Measurements from ENCODE around the gene SRRM5. TPM values are rescaled to one million over a fixed set of nuclear protein-coding genes. Genes with fewer than 3 reads are reported as not detected.

Gene SRRM5
- total RNA-seq, 1 donor from 2014 or later = 0.46 TPM

DNA sequence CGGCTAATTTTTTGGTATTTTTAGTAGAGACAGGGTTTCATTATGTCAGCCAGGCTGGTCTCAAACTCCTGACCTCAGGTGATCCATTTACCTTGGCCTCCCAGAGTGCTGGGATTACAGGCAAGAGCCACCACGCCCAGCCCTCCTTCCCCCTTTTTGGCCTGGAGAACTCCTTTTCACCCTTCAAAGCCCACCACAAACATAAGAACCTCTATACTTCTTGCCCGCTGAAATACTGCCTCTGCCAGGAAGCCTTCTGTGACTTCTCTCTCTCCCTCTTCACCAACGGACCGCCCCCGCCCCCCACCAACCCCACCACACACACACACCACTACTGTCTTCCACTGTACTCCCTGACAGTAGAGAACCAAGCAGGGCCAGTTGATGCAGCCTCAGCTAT is 5.1 kb downstream of the SRRM5 start:
- DNase-seq (ENCODE audit: low read depth) = no peak
- no peaks in the 10 kb centered on the region for H3K27me3 ChIP-seq (ENCODE audit: control insufficient read depth, insufficient read depth, low read length)
- TF ChIP-seq, protein P1, sequence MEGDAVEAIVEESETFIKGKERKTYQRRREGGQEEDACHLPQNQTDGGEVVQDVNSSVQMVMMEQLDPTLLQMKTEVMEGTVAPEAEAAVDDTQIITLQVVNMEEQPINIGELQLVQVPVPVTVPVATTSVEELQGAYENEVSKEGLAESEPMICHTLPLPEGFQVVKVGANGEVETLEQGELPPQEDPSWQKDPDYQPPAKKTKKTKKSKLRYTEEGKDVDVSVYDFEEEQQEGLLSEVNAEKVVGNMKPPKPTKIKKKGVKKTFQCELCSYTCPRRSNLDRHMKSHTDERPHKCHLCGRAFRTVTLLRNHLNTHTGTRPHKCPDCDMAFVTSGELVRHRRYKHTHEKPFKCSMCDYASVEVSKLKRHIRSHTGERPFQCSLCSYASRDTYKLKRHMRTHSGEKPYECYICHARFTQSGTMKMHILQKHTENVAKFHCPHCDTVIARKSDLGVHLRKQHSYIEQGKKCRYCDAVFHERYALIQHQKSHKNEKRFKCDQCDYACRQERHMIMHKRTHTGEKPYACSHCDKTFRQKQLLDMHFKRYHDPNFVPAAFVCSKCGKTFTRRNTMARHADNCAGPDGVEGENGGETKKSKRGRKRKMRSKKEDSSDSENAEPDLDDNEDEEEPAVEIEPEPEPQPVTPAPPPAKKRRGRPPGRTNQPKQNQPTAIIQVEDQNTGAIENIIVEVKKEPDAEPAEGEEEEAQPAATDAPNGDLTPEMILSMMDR (IDR thresholded peaks at IDR 0.05; ENCODE audit: insufficient read depth, low read length, poor library complexity, severe bottlenecking) = no peak
- H3K4me3 ChIP-seq (ENCODE audit: low read depth, low read length) = no peak overlapping the region
- H3K36me3 ChIP-seq (ENCODE audit: control insufficient read depth, insufficient read depth, low read length) = no peaks in the 10 kb centered on the region

DNA sequence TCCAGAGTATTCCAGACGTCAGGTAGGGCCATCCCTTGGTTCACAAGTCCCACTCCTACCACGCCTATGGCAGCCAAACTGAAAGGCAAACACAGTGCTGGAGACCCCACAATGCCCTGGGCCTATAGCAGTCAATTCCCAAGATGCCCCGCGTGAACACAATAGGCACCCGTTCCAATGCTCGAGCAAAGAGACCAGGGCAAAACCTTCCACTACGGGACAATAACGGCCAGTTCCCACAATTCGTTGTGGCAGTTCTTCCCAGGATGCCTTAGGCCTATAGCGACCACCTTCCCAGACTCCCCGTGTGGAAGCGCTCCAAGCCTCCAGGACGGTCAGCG is 7.0 kb downstream of the SRRM5 start:
- TF ChIP-seq, protein P1 (IDR thresholded peaks at IDR 0.05; ENCODE audit: insufficient read depth, low read length, poor library complexity, severe bottlenecking) = no peak
- peak overlapping the region; percentile 70 for H3K4me3 ChIP-seq (ENCODE audit: low read depth, low read length)
- H3K27me3 ChIP-seq (ENCODE audit: control insufficient read depth, insufficient read depth, low read length) = no peaks in the 10 kb centered on the region
- no peak for DNase-seq (ENCODE audit: low read depth)
- H3K36me3 ChIP-seq (ENCODE audit: control insufficient read depth, insufficient read depth, low read length) = no peaks in the 10 kb centered on the region

DNA sequence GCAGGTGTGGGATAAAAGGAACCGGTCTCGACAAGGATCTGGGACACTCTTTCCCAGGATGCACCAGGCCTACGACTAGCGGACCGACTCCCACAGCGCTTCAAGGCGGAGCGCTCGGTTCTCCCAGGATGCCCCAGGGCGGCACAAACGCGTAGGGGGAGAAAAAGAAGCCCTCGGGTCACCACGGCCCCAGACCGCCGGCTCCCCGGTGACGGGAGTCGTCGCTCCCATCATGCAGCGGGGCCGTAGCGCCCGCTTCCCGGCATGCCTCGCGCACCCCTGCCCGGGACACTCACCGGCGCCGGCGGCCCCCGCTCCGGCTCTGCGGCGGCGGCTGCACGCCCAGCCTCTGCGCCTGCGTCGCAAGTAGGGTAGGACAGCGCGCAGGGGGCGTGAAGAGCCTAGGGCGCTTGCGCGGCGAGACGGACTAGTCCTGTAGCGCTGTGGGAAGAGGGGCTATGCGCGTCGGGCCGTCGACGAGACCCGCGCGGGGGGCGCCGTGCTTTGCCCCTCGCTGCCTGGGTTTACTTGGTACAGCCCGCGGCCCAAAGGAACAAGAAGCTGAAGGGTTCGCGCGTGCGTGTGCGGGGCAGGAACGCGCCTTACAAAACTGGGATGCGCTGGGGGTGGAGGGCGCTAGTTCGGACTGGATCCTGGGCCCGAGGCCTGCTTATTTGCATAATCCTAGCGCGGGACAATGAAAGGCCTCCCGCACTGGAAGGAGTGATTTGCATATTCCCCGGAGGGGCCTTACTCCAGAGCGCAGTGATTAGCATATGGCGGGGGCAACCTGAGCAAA is 7.6 kb downstream of the SRRM5 start, which contains the start of gene ZNF428:
ZNF428 (minus strand) TSS at position 368 of the 799 bp plus-strand sequence. CDS start 5,325 bp downstream, outside the sequence.
- DNase-seq (ENCODE audit: low read depth) = peak; percentile 49
- Histone ChIP-seq H3K36me3 (ENCODE audit: control insufficient read depth, insufficient read depth, low read length) (no peaks in the 10 kb centered on the region), H3K27me3 (ENCODE audit: control insufficient read depth, insufficient read depth, low read length) (no peaks in the 10 kb centered on the region), H3K4me3 (ENCODE audit: low read depth, low read length) (peak within 1 kb of the TSS; percentile 70)
- TF ChIP-seq, protein P1 (IDR thresholded peaks at IDR 0.05; ENCODE audit: insufficient read depth, low read length, poor library complexity, severe bottlenecking) = no peak

DNA sequence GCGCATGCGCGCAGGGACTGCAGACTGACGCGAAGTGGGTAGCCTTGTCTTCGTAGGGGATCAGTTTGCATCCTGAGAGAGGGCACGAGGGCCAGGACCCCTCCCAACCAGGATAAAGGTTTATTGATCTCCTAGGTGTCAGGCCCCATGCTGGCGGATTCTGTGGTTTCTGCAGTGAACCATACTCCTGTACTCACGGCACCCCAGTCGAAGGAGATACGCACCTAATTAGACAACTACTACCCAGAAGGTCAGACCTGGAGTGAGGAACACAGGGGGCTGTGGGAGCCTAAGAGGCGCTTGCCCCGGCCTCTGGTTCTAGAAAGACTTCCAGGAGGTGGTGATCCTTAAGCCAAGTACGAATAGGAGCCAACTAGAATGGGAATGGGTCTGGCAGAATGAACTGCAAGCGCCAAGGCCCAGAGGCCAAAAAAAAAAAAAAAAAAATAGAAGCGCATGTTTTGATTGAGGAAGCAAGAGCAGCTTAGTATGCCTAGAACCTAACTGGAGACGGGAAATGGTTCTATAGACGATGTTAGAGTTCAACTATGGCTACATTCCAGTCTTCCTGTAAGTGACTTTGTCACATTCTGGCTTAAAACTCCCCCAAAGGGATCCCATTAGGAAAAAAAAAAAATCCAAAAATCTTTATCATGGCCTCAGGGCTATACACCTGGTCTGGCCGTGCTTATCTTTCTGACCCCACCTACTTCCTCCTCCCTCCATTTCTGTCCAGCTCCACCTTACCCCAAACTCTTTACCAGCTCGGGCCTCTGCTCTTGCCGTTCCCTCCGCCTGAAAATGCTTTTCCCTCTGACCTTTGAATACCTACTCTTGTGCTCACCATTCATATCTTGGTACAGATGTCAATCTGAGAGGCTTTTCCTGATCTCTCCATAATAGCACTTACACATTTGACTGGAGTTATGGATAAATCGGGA is 8.4 kb downstream of the SRRM5 start:
- Histone ChIP-seq H3K36me3 (ENCODE audit: control insufficient read depth, insufficient read depth, low read length) (no peaks in the 10 kb centered on the region), H3K4me3 (ENCODE audit: low read depth, low read length) (peak overlapping the region; percentile 70), H3K27me3 (ENCODE audit: control insufficient read depth, insufficient read depth, low read length) (no peaks in the 10 kb centered on the region)
- TF ChIP-seq, protein P1 (IDR thresholded peaks at IDR 0.05; ENCODE audit: insufficient read depth, low read length, poor library complexity, severe bottlenecking) = no peak
- DNase-seq (ENCODE audit: low read depth) = no peak

DNA sequence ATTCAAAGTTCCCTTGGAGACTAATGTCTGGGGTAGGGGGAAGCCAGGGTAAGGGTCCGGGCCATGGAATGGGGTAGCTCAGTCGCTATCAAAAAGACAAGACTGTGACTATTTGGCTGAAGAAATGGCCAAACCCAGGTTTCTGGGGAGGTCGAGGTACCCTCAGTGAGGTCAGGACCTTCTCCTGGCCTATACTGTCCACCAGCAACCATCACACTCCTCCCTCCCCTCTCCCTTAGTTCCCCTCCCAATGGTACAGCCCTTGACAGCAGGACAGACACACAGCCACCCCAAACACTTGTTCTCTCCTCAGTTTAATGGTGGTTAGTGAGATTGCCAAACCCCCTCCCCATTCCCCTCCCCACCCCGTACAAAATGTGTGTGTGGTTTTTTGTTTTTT is 10.2 kb downstream of the SRRM5 start:
- no peaks in the 10 kb centered on the region for H3K27me3 ChIP-seq (ENCODE audit: control insufficient read depth, insufficient read depth, low read length)
- no peaks in the 10 kb centered on the region for H3K36me3 ChIP-seq (ENCODE audit: control insufficient read depth, insufficient read depth, low read length)
- TF ChIP-seq, protein P1 (IDR thresholded peaks at IDR 0.05; ENCODE audit: insufficient read depth, low read length, poor library complexity, severe bottlenecking) = no peak
- DNase-seq (ENCODE audit: low read depth) = no peak
- no peak overlapping the region for H3K4me3 ChIP-seq (ENCODE audit: low read depth, low read length)
